ENCODE results near the gene ANKRD60.

The ANKRD60 gene

DNA sequence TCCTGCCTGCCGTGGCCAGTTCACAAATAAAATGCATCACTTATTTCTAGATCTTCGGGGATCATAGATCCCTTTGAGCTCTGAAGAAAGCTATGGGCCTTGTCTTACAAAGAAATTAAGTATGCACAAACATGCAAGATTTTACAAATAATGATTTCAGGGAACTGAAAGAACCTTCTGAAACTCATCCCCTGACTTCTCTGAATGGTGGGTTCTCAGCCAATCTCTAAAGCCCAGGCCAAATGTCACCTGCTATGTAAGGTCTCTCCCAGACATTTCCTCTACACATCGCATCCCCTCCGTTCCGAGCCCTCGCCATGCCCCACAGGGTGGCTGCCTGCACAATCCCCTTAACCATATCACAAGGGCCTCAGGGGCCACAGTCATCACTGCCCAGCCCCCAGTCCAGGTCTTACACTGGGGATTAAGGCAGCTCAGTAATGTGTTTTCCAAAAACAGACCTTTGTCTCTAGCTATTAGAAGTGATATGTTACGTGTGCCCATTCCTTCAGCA lies 16.1 kb upstream of the ANKRD60 start:
- DNase-seq = no peak

DNA sequence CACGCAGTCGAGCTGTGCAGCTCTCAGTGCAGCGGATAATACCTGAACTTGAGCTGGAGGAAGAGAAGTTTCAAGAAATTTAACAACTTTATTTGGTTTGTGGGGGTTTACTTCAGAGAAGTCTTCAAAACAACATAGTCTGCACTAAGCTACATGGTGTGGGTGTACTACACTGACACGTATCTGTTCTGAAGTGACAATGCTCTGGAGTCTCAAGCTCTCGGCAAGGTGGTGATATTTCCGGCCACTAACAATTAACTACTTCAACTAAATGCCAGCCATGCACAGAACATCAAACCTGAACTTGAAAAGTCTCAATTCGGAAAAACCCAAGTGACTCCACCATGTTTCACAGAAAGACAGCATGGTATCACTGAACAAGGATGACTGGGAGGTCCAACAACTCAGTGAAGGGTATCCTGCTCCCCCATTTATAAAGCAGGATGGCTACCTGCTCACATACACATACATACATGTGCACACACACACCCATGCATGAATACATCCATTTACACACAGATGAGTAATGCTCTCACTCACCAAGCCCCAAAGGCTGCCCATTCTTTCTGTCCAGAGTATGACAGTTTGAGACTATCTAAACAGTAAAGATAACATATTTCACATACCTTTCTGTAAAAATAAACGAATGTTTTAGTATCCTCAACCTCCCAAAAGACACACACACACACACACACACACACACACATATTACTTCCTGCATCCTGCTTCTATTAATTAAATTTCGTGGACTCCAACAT lies 15.4 kb upstream of the ANKRD60 start:
- DNase-seq = no peak

DNA sequence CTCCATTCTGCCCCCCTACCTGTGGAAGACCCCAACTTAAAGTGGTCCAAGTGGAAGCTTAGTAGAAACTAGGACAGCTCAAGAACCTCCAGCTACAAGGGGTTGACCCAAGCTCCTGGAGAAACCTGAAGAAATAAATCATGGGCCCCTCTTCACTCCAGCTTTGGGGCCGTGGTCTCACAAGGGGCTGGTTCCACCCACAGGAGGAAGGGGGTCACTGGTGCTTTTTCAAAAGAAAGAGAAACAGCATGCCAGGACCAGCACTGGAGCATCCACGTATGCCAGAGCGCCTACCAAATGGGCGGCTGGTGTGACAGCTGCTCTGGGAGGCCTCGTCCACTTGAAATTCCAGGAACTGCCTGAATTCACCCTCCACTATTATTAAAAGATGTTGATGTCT lies 14.4 kb upstream of the ANKRD60 start:
- no peak for DNase-seq

DNA sequence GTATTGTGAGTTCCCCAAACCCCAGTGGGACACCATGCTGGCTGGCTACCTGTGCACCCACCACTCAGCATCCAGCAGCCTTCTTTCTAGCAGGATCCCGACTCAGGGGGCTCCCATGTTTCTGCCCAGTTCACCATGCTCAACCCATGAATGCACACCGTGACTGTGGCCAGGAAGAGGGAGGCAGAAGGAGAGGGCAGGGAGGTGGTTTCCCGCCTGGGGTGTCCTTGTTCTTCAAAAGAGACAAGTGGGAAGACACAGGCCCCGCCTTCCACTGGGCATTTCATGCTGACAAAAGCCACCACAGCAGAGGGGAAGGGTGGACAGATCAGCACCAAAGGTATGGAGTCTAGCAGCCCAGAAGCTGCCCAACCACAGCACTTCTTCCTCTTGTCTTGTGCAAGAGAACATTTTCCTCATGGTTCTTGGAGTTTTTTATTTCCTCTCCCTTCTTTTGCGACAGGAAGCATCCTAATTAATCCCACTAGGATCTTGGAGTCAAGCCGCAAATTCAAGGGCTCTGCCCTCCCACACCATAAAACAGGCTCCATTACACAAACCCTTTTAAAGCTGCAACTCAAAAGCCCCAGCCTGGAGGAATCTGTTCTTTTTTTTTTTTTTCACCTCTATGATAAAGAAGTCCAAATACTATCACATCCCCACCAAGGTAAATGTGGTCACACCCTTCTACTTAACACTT lies 13.5 kb upstream of the ANKRD60 start:
- no peak for DNase-seq

DNA sequence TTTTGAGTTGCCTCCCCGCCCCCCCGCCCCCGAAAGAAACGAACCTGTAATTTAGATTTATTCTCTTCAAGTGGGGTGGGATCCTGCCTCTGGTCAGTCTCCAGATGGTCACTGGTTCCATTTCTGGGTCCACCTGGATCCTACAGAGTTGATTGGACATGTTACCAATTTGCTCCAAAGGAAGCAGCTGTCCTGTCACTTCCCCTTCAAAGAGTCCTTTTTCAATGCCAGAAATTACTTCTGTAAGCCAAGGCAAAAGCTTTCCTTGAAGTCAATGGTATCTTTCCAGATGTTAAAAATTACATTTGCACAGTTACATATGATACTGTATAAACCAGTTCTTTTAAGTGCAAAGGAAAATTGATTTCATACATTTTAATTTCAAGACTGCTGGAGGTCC lies 12.0 kb upstream of the ANKRD60 start:
- no peak for DNase-seq

DNA sequence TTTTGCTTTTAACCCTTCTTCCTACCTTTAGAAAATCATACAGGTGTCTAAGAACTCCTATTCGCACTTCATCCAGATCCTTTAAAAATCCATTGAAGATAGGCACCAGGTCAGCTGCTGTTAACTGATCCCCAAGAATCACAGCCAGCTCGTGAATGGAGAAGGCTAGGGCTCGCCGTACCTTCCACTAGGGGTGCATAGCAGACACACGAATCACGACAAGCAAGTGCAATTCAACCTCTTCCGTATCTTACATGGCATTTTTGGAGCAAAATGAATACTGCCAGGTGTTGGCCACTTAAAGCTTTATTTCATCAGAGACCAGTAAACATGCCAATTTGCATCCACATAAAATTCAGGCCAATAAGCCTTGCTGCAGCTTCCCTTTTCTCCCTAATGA lies 10.8 kb upstream of the ANKRD60 start:
- DNase-seq = no peak

DNA sequence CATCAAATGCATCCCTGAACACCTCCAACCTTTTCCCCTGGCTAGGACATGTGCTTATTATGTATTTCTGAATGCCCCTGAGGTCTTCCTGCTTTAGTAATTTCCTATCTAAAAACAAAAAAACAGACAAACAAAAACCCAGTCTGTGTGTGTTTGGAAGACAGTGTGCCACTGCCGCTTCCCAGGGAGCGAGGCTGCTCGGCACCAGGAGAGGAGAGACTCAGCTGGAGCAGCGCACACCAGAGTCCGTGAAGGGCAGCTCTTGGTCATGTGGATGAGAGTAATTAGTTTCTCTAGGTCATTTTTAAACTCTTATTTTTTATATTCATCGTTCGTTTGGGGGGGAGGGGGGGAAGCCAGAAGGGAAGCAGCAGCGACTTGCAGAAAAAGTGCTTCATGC lies 10.0 kb upstream of the ANKRD60 start:
- no peak for DNase-seq

DNA sequence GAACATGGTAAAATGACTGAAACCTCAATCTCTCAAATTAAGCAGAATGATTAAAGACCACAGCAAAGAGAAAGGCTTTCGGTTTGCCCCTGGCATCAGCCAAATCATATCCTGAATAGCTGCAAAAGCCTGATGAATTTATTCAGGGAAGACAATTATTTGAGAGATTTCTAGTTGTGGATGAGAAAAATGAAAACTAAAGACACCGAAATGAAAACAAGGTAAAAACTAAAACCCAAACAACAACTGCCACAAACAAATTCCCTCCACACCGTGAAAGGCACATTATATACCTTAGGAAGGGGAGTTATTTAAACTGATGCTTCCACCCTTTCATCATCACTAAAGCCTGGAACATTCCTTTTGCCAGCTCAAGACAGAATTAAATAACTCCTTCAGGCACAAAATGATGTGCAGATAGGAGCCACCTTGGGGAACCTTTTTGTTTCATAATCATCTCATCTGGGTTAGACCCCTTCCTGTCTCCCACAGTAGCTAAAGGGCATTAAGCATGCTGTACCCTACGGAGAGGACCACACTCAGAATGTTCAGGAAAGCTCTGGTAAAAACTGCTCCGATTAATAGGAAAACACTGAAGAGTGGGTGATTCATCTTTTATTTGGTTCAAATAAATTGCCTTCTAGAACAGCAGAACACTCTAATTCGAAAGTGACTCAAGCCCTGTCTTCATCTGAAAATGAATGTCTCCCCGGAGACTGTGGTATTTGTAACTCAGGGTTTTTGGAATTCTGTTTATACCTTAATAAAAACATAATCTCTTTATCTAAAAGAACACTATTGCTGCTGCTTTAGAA lies 9.1 kb upstream of the ANKRD60 start:
- DNase-seq = no peak

DNA sequence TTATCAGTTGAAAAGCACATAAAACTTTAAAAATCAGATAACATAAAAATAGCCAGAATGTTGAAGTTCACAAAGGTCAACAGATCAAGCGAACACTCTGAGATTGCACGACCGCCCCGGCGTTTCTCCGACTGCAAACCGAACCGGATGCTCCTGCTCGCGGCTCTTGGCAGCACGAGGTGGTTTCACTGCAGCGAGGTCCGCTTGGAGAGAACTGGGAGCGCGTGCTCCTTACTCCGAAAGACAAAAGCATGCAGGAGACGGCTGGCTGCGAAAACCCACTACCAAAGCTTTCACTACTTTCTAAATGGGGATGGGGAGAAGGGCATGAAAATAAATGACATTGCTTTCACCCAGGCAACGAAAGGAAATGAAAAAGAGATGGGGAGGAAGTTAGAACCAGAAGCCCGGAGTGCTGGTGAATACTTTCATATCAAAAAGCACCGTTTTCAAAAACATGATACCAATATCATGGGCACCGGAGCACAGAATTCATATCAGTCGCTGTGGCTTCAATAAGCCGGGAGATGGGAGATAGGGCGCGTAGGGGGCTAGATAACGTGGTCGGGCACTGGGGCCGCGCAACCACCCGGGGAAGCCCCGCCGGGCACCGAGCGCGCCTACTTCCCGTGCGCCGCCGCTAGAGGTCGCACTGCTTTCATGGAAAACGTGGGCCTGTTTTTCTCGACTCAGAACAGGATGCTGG lies 8.3 kb upstream of the ANKRD60 start:
- peak; percentile 90 for DNase-seq

DNA sequence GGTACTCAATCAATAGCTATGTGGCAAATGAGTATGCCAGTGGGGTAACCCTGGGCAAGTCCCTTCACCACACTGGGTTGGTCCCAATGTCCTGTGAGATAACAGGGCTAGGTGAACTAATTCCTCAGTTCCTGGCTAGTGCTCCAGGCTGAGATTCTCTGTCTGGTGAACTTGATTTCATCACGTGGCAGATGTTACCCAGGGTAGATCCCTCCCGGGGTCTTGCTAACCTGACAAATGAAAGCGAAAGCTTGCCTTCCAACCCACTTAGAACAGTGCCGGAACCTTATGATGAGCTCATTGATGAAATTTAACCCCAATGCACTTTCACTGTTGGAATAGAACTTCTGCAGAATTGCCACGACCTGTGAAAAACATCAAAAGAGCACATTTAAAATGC lies 6.6 kb upstream of the ANKRD60 start:
- DNase-seq = no peak

DNA sequence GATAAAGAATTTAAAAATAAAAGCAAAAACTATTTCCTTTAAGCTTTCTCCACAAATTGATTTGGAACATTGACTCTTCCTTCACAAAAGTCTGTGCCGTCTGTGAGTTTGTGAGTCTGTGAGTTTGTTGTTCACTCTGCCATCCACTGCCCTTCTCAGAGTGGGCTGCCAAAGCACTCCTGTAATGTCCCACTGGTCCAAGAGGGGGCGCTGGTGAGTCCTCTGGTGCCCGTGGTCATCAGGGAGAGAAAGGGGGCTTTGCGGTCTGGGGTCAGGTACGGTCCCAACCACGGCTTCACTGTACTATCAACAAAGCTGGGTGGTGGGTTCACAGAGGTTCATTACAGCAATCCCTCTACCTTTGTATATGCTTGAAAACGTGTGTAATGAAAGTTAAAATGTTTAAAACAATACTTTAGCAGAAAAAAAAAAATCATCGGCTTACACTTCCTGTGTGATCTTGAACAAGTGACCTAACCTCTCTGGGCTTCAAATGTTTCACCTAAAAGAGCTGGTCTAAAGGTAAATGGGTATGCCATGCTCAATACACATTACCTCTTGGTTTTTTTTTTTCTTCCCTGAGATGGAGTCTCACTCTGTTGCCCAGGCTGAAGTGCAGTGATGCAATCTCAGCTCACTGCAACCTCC lies 5.6 kb upstream of the ANKRD60 start:
- peak; percentile 54 for DNase-seq

DNA sequence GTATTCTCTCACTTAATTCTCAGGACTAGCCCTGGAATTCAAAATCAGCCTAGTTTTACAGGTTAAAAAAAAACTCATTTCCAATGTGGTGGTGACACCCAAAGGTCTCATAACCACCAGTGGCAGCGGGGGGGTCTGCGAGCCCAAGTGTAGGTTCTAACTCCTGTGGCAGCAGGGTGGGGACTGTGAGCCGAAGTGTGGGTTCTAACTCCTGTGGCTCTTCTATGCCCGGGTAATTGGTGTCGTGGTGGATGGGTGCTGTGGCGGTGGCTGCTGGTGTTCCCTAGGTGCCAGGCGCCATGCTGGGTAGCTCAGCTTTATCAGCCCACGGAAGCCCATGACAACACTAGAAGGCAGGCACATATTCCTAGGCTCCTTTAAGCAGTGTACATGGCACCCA lies 4.9 kb upstream of the ANKRD60 start:
- no peak for DNase-seq

DNA sequence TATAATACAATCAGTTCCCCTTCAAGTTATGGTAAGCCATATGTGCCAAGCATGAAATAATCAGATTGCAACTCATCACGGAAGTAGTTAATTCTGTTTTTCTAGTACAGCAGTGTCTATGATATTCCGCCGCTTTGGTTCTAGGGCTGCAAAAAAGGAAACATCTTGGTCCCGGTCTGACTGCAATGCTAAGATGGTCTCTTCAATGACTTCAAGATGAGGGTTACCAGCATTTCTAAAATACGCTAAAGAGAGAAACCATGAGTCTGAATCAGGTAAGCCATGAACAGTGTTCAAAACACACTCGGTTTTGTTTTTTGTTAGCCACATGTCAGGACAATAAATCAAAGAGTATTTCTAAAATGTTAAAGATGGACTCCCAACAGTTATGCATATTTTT lies 3.2 kb upstream of the ANKRD60 start:
- DNase-seq = no peak

DNA sequence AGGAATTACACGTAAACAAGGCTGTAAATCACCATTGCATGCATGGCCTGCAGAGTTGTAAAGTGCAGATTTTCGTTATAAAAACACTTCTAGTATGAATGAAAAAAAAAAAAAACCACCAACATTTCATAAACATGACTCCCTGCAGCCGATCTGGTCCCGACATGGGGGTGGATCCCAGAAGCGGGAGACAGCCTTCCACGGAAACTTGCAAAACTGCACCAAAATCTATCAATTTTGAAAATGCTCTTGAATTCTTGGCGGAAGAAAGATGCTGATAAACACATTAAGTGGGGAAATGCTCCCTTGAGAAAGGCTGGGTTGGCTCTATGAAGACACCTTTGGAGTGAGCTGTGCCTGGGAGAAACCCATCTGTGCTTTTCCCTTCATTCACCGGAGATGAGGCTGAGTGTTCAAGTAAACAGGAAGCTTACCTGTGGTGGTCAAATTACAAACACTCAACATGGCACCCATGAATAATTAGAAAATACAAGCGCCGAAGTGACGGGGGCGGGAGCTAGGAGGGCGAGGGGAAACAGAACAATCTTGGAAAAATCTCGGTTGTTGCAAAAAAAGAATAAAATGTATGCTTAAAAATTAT lies 845 bp upstream of the ANKRD60 start:
- DNase-seq = no peak

DNA sequence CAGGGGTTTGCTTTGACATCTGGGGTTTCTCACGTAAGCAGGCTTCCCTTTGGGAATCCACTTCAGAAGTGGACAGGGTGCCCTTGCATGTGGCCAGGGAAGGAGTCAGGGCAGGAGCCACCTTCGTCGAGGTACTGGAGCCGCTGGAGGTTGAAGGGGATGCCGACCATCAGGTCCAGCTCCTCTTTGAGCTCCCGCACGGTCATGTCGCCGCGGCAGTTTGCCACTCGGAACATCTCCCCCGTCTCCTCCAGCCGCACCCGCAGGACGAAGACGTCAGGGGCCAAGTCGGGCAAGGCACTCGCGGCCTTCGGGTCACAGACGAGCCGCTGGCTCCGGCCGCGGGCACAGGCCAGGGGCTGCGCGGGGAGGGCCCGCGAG lies 360 bp downstream of the ANKRD60 start:
- DNase-seq = no peak

DNA sequence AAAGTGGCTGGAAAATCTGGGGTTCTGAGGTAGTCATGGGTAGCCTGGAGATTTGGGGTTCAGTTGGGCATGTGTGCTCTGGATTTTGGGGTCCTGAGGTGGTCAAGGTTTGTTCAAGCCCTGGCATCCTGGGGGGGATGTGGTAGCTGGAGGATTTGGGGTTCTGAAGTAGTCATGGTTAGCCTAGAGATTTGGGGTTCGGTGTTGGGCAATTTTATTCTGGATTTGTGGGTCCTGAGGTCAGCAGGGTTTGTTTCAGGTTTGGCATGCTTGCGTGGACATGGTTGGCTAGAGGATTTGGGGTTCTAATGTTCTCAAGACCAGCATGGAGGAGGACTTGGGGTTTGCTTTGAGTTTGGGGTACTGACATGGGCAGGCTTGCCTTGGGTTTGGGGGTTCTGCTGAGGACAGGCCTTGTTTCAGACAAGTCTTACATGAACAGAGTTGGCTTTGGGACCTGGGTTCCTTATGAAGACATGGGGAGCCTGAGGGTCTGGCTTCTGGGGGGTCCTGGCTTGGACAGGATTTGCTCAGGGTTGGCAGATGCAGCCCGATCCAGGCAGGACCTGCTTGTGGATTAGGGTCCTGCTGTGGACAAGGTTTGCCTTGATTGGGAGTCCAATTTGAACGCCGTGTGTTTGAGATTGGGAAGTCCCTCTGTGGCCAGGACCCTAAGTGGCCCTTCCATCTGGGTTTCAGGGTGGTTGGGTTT lies 906 bp downstream of the ANKRD60 start:
- no peak for DNase-seq

DNA sequence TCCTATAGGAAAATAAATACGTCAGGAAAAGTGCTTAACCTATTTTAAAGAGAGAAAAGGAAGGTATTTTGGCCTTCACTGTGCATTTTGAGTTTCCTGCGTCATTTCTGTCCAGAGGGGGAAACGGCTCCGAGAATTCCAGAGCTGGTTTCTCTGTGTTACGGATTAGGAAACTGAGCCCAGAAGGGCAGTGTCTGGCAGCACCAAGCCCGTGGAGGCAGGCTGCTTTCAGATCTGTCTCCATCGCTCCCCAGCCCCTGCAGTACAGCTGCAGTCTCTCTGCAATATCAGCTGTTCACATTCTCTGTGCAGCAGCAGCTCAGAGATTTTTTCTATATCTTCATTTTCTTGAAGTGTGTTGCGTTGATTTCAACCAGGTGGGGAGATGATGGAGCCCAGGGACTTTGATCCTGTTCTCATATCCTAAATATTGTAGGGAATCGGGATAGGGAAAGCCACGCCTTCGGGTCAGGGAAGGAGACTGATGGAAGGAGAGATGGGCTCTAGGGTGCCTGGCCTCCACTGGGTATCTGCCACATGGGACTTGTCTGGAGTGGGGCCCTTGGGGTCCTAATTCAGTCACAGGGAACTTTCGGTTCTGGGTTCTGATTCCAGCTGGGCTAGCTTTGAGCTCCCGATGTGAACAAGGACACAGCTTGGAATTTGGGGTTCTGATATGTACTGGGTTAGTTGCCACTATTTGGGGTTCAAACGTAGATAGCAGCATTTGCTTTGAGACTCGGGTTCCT lies 2.8 kb downstream of the ANKRD60 start:
- DNase-seq = no peak

DNA sequence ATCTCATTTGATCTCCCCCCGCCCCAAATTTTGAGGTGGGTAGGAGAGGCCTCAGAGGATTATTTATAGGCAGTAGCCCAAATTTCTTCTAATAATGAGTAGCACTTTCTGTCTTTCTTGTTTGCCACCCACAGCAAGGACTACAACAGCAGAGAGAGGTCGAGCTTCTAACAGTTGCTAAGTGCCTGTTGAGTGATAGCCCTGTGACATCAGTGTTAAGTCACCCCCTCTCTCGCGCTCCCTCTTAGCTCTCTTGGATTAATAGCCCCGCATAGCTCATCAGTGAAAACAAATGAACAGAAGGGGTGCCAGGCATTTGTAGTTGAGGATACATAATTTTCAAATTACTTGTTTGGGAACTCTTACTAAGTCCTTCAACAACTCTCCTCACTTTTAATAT lies 3.5 kb downstream of the ANKRD60 start:
- no peak for DNase-seq

DNA sequence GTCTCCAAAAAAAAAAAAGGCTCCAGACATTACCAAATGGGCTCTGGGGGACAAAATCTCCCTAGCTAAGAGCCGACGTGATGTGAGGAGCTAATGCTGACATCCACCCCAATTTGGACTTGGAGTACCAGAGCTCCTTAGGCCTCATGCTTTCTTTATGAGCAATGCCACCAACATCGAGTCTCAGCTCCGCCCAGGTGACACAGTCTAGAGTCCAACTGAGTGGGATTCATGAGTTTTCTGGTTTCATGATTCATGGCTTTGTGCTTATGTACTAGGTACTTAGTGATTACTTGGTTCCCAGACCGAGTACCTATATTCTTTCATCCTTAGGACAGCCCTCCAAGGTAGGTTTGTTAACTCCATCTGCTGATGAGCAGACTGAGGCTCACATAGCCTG lies 4.4 kb downstream of the ANKRD60 start:
- no peak for DNase-seq

DNA sequence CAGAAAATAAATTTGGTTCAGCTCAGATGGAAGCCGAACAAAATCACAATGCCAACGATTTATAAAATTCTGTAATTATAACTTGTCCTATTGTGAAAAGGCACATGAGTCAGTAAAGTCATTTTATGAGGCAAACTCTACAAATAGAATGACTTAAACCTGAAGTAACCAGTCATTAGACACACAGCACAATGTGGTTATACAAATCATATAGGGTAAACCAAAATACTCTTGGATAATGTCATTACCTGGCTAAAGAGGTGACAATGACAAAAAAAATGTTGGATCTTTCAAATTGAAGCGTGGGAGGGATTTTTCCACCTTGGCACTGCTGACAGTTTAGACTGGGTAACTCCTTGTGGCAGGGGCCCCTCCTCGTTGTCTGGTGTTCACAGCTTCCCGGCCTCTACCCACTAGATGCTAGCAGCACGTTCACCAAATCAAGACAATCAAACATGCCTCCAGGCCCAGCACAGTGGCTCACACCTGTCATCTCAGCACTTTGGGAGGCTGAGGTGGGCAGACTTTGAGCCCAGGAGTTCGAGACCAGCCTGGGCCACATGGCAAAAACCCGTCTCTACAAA lies 5.0 kb downstream of the ANKRD60 start:
- DNase-seq = no peak
